Measurements from ENCODE around the gene YBX1.

Gene YBX1

DNA sequence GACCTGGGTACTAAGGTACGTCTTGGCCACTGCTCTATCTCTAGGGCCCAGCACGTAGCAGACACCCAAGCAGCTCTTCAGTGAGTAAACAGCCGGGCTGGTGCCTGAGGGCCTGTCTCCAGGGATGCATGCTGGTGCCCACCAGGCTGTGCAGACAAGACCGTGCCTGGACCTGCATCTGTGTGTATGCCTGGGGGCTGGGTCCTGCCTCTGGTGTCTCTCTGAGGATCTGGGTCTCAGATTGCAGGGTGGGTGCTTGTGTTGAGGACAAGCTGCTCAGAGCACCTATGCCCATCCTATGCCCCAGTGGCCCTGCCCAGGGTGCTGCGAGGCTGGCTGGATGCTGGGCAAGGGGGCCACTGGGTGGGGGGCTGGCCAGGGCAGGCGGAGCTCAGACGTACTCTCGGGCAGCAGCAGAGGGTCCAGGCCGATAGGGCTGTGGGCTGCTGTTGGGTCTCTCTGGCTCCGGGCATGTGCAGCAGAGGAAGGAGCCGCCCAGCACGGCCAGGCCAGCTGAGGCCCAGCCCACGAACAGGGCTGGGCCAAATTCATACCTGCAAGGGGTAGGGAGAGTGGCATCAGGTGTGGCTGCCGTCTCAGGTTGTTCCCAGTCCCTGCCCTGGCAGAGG lies 53.4 kb downstream of the YBX1 start:
- DNase-seq, result no peak

DNA sequence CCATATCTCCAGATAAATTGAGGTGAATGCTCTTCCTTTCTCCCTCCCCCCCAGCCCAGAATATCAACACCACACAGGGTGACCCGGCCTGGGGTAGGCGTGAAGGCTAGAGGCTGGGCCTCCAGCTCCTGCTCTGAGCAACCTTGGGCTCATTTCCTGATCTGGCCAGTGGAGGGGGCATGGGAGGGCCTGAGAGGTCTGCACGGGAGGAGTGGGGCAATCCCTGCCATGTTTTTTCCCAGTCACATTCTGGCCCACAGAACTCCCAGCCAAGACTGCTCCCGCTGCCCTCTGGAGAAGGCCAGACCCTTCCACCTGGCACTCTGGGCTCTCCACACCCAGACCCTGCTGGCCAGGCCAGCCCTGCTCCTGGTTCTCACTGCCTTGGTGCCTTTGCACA lies 53.9 kb downstream of the YBX1 start:
- peak; percentile 51 for DNase-seq

DNA sequence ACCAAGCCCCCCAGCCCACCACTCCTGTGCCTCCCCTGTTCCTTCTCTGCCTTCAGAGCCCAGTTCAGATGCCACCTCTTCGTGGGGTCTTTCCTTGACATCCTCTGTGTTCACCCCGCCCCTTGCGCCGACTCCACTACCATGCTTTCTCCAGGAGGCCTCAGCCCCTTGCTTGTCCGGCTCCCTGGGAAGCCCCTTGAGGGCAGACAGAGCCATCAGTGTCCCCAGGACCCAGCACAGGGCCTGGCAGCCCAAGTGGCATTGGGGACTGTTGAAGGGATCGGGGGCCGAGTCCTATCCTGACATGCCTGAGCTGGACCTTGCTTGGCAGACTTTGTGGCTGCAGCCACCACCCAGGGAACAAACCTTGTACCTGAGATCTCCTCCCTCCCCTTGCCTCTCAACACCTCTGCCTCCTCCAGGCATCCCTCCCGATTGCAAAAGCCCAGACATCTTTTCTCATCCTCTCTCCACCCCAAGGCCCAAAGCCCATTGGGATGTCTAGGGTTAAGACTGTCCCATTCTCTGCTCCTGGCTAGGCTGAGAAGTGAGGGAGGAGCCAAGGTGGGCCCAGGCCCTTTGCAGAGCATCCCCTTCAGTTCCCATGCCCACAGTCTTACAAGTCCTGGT lies 54.5 kb downstream of the YBX1 start:
- no peak for DNase-seq

DNA sequence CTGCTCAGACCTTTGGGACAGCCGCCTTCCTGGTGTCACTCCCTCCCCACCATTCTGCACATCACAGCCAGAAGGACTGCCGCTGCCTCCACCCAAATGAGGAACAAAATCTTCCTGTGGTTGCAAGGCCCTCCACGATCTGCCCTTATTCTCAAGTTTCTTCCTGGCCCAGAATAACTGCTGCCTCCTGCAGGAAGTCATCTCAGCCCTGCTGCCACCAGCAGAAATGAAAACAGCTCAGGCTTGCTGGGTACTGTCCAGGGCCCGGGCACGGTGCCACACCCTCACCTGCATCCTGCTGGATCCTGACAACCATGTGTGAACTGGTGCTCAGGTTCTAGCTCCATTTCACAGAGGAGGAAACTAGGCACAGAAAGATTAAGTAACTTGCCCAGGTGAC lies 55.0 kb downstream of the YBX1 start:
- DNase-seq, result peak; percentile 55

DNA sequence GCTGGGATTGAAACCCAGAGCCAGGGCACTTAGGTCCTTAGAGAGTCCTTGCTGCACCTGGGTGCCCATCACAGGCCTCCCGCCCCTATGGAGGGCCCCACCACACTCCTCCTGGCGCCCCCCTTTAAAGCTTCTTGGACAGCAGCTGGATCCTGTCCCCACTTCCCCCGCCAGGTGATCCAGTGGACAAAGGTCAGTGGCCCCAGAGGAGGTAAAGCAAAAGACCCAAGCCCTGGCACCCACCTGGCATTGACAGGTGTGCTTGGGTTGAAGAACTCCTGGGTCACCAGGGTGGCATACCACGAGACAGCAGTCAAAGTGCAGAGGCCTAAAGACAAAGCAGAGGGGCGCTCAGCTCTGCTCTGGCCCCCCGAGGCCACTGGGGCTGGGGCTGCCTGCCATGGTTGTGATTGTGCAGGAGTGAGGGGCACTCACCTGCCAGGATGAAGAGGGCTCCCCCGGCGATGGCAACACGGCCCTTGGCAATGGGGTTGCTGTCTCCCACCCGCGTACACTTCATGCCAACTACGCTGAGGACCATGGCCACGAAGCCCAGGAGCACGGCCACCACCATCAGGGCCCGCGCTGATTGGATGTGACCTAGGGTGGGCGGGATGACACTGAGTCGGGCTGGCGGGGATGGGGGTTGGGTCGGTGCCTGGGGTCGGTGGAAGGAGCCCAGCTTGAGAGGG lies 55.9 kb downstream of the YBX1 start:
- no peak for DNase-seq

DNA sequence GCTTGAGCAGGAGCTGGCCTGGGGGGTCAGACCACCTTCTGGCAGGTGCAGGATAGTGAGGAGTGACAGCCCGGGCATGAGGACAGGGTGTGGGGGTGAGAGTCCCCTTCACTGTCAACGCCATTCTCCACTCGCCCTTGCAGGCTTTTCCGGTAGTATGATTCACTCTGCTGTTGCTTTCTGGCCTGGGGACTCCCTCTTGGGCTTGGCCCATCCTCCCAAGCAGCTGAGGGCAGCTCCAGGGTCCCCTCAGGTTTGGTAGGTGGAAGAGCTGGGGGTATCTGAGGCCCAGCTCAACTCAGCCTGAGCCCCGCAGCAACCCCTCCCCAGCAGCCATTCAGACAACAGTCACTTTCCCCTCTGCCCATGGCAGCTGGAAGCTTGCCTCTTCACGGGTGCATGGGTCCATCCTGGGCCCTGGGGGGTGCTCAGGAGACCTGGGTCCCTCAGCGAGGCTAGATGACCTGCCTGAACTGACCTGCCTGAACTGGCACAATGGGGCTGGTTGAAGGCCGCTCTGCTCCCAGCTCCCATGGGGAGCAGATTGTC lies 56.5 kb downstream of the YBX1 start:
- DNase-seq, result no peak

DNA sequence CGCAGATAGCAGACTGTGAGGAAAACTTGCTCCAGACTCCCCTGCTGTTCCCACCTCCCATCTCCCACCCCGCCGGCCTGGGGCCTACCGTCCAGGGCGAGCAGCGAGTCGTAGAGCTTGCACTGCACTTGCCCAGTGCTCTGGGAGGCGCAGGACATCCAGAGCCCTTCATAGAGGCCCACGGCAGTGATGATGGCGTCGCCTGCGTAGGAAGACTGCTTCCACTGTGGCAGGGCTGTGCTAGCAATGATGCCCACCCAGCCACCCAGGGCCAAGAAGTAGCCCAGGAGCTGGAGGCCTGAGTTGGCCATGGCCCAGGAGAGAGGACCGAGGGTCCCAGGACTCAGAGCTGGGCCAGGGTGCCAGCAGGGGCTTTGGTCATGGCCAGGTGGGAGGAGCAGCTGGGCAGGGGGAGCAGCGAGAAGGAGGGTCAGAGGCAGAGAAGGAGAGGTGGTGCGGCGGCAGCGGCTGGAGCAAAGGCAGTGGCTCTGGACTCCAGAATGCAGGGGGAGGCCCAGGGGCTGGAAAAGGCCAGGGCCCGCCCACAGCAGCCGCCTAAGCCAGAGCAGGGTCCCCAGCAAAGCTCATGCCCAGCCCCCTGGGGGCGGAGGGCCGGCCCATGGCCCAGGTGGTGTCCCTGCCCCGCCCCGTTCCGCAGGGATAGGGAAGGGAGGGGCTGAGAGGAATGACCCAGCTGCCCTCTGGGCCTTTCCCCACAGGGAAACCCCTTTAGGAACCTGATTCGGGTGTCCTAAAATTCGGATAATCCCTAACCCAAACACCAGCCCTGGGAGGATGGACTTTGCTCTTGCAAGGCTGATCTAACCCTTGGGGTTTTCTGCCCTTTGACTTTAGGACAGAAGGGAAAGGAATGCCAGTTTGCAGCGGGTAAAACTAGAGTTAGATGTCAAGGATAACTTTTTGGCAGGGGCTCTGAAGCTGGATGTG lies 57.8 kb downstream of the YBX1 start, which contains the start of gene CLDN19:
Gene CLDN19 (minus strand): TSS at position 484 of the 948 bp plus-strand sequence. CDS start 173 bp downstream, at position 311.
- no peak for DNase-seq

DNA sequence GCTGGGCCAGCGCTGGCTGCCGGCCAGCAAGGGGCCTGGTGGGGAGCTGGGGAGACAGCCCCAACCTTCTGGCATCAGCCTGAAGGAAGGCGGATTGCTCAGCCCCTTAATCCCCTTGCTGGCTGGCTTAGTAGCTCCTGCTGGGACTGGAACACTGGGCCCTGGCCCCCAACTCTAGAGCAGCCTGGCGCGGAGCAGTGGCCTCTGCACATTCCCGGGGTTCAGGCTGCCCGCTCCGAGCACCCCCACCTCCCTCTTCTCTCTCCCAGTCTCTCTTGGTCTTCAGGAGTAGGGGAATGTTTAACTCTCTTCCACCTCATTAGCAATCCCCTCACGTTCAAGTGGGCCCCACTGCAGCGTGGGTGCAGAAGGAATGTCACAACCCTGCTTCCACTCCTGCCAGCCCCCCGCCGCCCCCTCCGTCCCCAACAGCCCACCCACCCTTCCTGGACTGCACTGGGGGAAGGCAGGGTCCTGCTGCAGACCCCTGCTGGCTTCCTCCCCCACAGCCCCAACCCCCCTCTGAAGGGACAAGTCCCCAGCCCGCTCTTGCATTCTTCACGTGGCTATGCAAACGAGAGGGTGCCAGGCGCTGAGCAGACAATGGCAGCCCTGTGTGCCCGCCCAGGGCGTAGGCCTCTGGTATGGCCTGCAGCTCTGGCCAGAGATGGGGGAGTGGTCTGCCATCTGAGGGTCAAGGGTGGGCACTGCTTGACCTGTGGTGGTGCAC lies 58.8 kb downstream of the YBX1 start:
- DNase-seq, result no peak

DNA sequence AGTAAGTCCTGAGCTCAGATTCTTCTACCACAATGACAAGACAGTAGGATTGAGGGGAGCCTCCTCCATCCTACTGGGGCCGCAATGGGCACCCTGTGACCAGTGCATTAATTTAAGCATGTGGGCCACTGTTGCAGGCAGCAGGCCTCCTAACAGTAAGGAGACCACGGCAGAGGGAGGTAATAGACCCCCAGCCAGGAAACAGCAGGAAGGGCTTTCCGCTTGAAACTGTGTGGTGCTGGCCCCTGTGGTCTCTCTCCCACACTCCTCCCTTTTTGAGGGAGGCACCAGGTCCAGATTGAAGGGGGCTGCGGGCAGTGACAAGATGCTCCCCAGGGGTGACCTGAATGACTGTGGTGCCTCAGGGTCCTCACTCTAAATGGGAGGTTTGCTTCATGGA lies 59.5 kb downstream of the YBX1 start:
- DNase-seq, result no peak

DNA sequence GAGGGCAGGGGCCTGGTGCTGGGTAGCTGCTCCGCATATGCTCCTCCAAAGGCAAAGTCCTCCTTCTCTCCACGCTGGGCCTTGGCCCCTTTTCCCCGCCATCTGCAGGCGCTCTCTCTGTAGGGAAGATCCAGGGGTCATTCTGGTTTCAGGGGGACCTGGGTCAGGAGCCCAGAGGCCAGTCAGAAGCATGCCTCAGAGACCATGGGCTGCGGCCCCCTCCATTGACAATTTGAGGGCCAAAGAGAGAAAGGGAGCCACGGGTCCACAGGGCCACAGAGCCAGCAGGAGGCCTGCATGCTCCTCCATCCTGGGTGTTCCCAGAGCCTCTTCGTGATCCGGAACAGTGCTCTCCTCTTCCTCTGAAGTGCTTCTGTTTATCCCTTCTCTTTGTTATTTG lies 59.9 kb downstream of the YBX1 start:
- DNase-seq, result no peak

DNA sequence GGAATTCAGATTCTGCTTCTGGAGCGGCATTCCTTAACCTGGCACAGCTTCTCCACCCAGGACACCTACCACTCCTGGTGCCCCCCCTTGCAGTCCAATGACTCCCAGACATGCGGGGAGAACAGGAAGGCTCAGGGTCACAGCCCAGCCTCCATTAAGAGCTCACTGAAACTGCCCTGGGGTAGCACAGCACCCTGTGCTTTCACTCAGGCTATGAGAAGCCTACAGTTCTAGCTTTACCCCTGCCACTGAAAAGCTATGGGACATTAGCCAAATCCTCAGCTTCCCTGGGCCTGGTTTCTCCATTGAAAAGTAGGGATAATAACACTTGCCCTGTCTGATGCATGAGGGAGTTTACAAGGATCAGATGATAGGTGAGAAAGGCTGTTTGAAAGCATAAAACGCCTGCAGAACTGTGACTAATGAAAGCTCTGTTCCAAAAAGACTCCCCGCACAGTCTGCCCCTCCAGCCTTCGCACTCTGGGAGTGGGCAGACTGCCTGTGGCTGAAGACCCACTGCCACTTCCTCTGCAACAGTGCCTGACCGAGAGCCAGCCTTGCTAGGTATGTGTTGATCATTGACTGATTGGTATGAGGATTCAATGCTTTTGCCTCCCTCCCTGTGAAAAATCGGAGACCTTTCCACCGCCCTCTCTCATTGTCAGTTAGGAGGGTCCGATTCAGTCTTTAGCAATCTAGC lies 60.5 kb downstream of the YBX1 start:
- DNase-seq, result no peak

DNA sequence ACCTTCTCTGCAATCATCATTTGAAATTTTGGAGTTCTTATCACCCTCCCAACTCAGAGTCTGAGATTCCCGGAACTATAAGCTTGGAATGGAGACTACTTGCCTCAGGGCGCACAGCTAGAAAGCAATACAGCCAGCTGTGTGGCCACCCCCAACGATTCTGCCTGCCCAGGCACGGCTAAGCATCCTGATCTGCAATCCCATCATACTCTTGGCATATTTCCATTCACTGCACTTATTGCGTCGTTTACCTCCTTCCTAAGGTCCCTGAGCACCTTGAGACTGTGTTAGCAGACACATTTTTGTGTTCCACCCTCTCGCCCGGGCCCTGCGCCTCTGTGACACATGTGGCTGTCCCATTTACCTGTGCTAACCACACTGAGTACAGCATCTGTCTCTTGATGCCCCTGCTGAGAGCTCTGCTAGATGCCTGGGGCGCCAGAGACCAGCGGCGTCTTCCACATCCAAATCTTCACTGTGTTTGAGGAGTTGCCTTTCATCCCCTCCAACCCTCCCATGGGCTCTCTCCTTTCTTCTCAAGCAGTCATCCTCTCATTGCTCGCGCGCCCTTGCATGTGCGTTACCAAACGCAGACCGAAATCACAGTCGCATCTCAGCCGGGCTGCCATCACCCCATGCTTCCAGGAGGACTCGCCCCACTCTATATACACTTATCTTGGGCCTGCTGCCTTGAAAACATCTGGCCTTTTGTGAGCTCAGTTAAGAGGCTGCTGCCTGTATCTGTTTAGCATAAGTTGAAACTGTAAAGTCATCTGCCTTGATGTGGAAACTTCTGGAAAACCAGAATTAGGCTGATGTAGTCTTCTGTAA lies 61.3 kb downstream of the YBX1 start:
- DNase-seq, result no peak

DNA sequence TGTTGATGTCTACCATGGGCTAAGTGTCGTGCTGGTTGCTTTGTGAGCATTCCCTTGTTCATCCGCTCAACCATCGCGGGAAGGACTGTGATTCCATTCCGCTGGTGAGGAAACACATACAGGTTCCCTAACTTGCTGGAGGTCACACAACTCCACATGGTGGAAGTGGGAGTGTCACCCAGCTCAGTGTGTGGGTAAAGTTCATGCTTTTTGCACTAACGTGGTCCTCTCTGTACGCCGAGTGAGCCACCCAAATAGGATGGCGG lies 61.9 kb downstream of the YBX1 start:
- DNase-seq, result no peak

DNA sequence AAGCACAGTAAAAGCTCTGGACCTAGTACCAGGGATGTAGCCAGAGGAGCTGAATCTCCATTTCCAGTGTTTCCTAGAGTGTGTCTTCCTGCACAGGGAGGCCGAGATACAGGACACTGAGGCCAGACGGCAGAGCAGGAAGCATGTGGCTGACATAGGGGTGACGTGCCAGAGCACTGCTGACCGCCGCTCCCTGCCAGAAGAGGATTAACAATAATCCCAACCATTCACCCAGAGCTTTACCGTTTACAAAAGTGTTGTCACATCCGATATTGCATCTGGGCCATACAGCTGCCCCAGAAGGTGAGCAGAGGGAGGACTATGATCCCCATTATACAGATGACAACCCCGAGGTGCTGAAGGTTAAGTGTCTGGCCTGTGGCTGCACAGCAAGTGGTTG lies 63.6 kb downstream of the YBX1 start:
- no peak for DNase-seq

DNA sequence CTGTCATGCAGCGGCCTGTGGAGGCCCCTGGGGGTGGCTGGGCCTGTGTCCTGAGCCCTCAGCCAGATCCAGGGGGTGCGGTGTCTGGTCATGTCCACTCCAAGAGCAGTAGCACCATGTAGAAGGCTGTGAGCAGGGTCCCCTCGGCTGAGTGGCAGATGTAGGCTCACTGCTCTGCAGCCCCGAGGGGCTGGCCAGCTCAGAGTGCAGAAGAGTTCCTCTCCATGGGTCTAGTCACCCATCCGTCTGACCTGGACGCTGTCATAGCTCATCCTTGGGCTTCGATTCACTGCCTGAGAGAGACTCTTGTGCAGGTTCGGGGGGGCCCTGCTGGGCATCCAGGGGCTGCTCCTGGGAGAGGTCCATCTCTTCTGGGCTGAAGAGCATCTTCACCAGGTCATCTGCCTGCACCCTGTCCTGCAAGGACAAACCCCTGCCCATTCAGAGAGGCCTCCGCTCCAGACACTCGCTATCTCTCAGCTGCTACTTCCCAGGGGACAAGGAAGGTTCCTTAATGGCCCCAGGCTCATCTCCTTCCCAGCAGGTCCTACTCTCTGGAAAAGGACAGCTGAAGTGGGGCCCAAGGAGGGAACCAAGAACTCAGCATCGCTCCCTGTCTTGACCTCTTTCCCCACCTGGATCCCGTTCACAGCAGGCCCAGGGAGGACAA lies 64.4 kb downstream of the YBX1 start:
- DNase-seq, result no peak

DNA sequence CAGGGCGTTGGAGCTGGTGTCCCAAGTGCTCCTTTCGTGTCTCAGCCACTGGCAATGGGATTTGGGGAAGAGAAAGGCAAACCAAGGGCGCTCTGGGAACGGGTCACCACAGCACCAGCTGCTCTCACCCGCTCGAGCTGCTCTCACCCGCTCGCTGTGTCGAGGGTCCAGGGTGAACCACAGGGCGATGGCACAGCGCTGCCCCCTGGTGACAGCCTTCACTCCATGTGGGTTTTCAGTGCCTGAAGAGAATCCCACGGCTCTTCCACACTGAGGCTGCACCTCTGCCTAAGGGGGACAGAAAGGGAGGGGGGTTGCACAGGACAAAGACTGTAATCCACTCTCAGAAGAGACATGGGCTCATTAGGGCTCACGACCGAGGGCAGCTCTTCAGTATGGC lies 64.9 kb downstream of the YBX1 start:
- DNase-seq, result peak; percentile 18

DNA sequence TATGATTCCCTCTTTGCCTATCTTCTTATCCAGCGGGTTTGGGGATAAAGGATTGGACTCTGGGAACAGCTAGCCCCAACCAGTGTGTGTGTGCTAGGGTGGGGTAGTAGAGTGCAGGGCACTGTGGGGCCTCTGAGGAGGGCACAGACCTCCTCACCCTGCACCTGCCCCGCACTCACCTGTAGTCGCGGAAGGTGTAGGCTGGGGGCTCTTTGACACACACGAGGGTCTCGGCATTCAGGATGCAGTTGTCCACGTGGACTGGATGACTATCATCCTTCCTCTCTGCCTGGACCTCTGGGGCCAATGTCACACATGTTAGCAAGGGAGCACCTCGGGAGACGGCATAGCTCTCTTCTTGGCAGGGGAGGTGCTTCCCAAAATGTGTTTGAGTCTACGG lies 65.8 kb downstream of the YBX1 start:
- DNase-seq, result no peak

DNA sequence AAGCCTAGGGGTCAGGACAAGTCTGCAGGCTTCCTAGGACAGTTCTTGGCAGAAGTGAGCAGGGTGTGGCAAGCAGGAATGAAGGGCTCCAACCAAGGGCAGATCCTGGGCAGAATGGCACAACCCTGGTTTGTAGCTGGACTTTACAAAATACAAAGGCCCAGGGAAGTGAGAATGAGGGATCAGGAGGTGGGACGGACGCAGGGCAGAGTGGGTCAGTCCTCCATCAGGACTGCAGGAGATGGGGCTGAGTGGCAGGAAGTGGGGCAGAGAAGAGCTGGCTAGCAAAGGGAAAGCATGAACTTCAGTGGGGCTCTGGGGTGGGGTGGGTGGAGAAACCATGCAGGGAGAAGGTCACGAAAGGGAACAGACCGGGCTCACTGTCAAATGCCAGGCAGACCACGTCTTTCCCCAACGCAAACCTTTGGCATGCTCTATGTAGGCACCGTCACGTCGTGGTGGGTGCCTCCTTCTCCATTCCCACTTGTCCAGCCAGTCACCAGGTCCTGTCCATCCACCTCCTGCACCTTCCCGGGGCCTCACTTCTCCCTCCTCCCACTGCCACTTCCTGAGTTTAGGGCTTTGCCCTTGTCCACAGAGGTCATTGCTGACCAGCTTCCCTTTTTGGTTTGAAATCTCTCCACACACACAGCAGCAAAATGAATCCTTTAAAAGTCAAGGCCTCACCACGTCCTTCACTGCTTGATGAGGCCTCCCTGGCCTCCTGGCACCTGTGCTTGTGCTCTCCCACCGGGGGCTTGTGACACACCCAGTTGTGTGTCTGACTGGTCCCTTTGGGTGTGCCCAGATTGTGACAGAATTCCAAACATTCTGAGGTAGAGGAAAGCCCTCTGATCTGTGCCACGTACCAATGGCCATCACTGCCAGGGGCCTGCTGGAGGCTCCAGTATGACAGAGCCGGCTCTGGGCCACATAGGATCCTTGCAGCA lies 66.5 kb downstream of the YBX1 start:
- DNase-seq, result peak; percentile 55

DNA sequence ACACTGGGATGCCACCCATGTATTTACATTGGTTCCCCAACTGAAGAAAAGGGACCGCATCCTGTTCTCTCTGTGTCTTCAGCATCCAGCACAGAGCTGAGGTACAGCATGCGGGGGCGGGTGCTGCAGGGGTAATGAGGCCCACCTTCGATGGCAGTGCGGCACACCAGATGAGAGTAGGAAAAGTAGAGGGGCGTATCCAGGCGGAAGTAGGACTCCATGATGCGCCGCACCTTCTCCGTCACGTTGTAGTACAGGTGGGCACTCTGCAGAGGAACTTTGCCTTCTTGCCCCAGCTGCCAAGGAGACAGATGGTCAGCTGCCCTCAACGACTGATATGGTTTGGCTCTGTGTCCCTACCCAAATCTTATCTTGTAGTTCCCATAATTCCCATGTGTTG lies 67.8 kb downstream of the YBX1 start:
- no peak for DNase-seq
